Left cardiac atrium (tissue), 4 donors: ENCODE results near the gene COL6A1. TPM values are rescaled to one million over a fixed set of nuclear protein-coding genes. Genes with fewer than 3 reads are reported as not detected.

Experiments used
- ATAC-seq, 2 donors: fragments of 200-7000 bp; cut with Tn5 transposase; one replicate each; pipeline ENCODE4 v1.9.1; 2020; ENCODE audit warnings: mild to moderate bottlenecking in 2 of 2, moderate library complexity in 2 of 2
- DNase-seq: peaks from one replicate; pipeline ENCODE4 v3.0.0-alpha.2; 2020
- intact Hi-C, 2 donors: fragments of 100-400 bp; cut with DNase I; formaldehyde crosslinking; loops; one replicate each; pipeline versions ENCODE4 v1.14.1 to v1.15.1; 2022 to 2023
- total RNA-seq, 2 donors: library from RNA; stranded (reverse); fragmentation: NEBNext Ultra II Directional; extraction: Animal tissue kit (Norgen Biotek cat#: 25700); gene quantifications; one replicate each; pipeline ENCODE4 v1.2.1, GENCODE V29; 2021
- donor health status: DM: no; HTN: yes; CAD: no.
- donor health status: DM: no; HTN: yes; CAD: no; lungs with severe emphysema.
- donor health status: DM: yes; HTN: yes; CAD: no.
- donor health status: Dilated cardiomyopathy.

Gene COL6A1
- total RNA-seq, 2 donors from 2014 or later = 244 to 247 TPM

GRCh38 chr21:45989355-45990048, 7.9 kb downstream of the COL6A1 start:
- ATAC-seq (no peak), DNase-seq (peak; percentile 27)
- intact Hi-C loops = no loop called here

GRCh38 chr21:45990049-45990711, 8.6 kb downstream of the COL6A1 start:
- intact Hi-C loops = no loop called here
- ATAC-seq (no peak), DNase-seq (no peak)

- intact Hi-C loops = no loop called here
- no peak for ATAC-seq
- no peak for DNase-seq
Measured at GRCh38 chr21:45990741-45991605, 9.4 kb downstream of the COL6A1 start.

GRCh38 chr21:45991606-45992300, 10.2 kb downstream of the COL6A1 start:
- ATAC-seq (no peak), DNase-seq (no peak)
- intact Hi-C loops = no loop called here

- peak; percentile 22 to 56 for ATAC-seq
- intact Hi-C loops = no loop called here
- DNase-seq = peak; percentile 52
Measured at GRCh38 chr21:45992301-45993209, 11.0 kb downstream of the COL6A1 start.

- ATAC-seq (peak; percentile 16 to 42), DNase-seq (peak; percentile 59)
- intact Hi-C loops = no loop called here
Measured at GRCh38 chr21:45993210-45994085, 11.9 kb downstream of the COL6A1 start.

GRCh38 chr21:45994086-45994661, 12.6 kb downstream of the COL6A1 start:
- intact Hi-C loops = no loop called here
- ATAC-seq (no peak), DNase-seq (peak; percentile 25)

- intact Hi-C loops = no loop called here
- peak; percentile 22 for DNase-seq
- ATAC-seq = no peak
Measured at GRCh38 chr21:45994759-45995685, 13.5 kb downstream of the COL6A1 start.

GRCh38 chr21:45995686-45996179, 14.2 kb downstream of the COL6A1 start:
- ATAC-seq (no peak), DNase-seq (peak; percentile 29)
- intact Hi-C loops = no loop called here

- ATAC-seq = no peak
- no peak for DNase-seq
- intact Hi-C loops = no loop called here
Measured at GRCh38 chr21:45996311-45997204, 15.0 kb downstream of the COL6A1 start.

GRCh38 chr21:45997205-45997494, 15.6 kb downstream of the COL6A1 start:
- DNase-seq (no peak), ATAC-seq (no peak)
- intact Hi-C loops = no loop called here

GRCh38 chr21:45997495-45998275, 16.1 kb downstream of the COL6A1 start:
- ATAC-seq (no peak), DNase-seq (peak; percentile 22)
- intact Hi-C loops = no loop called here

- ATAC-seq (no peak), DNase-seq (no peak)
- intact Hi-C loops = no loop called here
Measured at GRCh38 chr21:45998276-45998701, 16.7 kb downstream of the COL6A1 start.

- ATAC-seq (no peak), DNase-seq (peak; percentile 25)
- intact Hi-C loops = no loop called here
Measured at GRCh38 chr21:45998871-45999580, 17.5 kb downstream of the COL6A1 start.
